Measurements from ENCODE around the gene SLC38A5. TPM values are rescaled to one million over a fixed set of nuclear protein-coding genes. Genes with fewer than 3 reads are reported as not detected.

The SLC38A5 gene
- total and polyA plus RNA-seq, 2 donors from 2014 or later = 2.9 to 8.3 TPM

- DNase-seq (peak in 1 of 5 donors; percentile 12), FAIRE-seq (no peak)
- Histone ChIP-seq H3K4me3 (ENCODE audit: low read length in 3 of 3) (no peak overlapping the region), H3K27me3 (ENCODE audit: control insufficient read depth, insufficient read depth, low read length) (no peaks in the 10 kb centered on the region), H3K9me3 (ENCODE audit: control insufficient read depth in 2 of 3, insufficient read depth in 1 of 3, low read length in 3 of 3) (no peaks in the 10 kb centered on the region), H3K4me1 (ENCODE audit: control insufficient read depth in 2 of 3, insufficient read depth in 2 of 3, low read depth in 1 of 3, low read length in 3 of 3) (no peaks in the 10 kb centered on the region), H3K27ac (ENCODE audit: low read depth in 2 of 2, low read length in 2 of 2) (no peak overlapping the region), H3K9ac (ENCODE audit: low read length in 3 of 3) (no peak overlapping the region), H3K36me3 (ENCODE audit: control insufficient read depth in 2 of 3, insufficient read depth in 3 of 3, low read length in 3 of 3) (no peaks in the 10 kb centered on the region)
- intact Hi-C loops (cut with DNase I) = no loop called here
- no peak for TF ChIP-seq CTCF (IDR thresholded peaks at IDR 0.05; ENCODE audit: borderline replicate concordance, extremely low read depth, insufficient read depth)
These were observed 27.8 kb upstream of the SLC38A5 start for GRCh38 chrX:48497871-48498270.

GRCh38 chrX:48496660-48497059 lies 26.6 kb upstream of the SLC38A5 start:
- Histone ChIP-seq H3K9ac (ENCODE audit: low read length in 3 of 3) (no peak overlapping the region), H3K4me1 (ENCODE audit: control insufficient read depth in 2 of 3, insufficient read depth in 2 of 3, low read depth in 1 of 3, low read length in 3 of 3) (no peaks in the 10 kb centered on the region), H3K4me3 (ENCODE audit: low read length in 3 of 3) (no peak overlapping the region), H3K27ac (ENCODE audit: low read depth in 2 of 2, low read length in 2 of 2) (no peak overlapping the region), H3K36me3 (ENCODE audit: control insufficient read depth in 2 of 3, insufficient read depth in 3 of 3, low read length in 3 of 3) (no peaks in the 10 kb centered on the region), H3K27me3 (ENCODE audit: control insufficient read depth, insufficient read depth, low read length) (no peaks in the 10 kb centered on the region), H3K9me3 (ENCODE audit: control insufficient read depth in 2 of 3, insufficient read depth in 1 of 3, low read length in 3 of 3) (no peaks in the 10 kb centered on the region)
- intact Hi-C loops (cut with DNase I) = no loop called here
- no peak for FAIRE-seq
- no peak for TF ChIP-seq CTCF (IDR thresholded peaks at IDR 0.05; ENCODE audit: borderline replicate concordance, extremely low read depth, insufficient read depth)
- DNase-seq = peak in 1 of 5 donors; percentile 28

- FAIRE-seq (no peak), DNase-seq (peak in 4 of 5 donors; percentile 48 to 61 (median 58))
- intact Hi-C loops (cut with DNase I) = no loop called here
- H3K9me3 ChIP-seq (ENCODE audit: control insufficient read depth in 2 of 3, insufficient read depth in 1 of 3, low read length in 3 of 3) = no peaks in the 10 kb centered on the region
- H3K27ac ChIP-seq (ENCODE audit: low read depth in 2 of 2, low read length in 2 of 2) = no peak overlapping the region
- H3K4me3 ChIP-seq (ENCODE audit: low read length in 3 of 3) = no peak overlapping the region
- no peak overlapping the region for H3K9ac ChIP-seq (ENCODE audit: low read length in 3 of 3)
- no peaks in the 10 kb centered on the region for H3K27me3 ChIP-seq (ENCODE audit: control insufficient read depth, insufficient read depth, low read length)
- no peaks in the 10 kb centered on the region for H3K36me3 ChIP-seq (ENCODE audit: control insufficient read depth in 2 of 3, insufficient read depth in 3 of 3, low read length in 3 of 3)
- peak; percentile 24 for TF ChIP-seq CTCF (IDR thresholded peaks at IDR 0.05; ENCODE audit: borderline replicate concordance, extremely low read depth, insufficient read depth)
- H3K4me1 ChIP-seq (ENCODE audit: control insufficient read depth in 2 of 3, insufficient read depth in 2 of 3, low read depth in 1 of 3, low read length in 3 of 3) = no peaks in the 10 kb centered on the region
These were observed 23.9 kb upstream of the SLC38A5 start for GRCh38 chrX:48493890-48494364.

Data from kidney (tissue), 14 donors.